HG03135 (cell line): ENCODE results near the gene C13orf46.

Experiments used
- ATAC-seq: cut with Tn5 transposase; IDR thresholded peaks from one replicate; pipeline ENCODE4 v1.9.1; 2021; ENCODE audit warnings: mild to moderate bottlenecking, moderate library complexity; ENCODE audit not compliant: unreplicated experiment

Gene C13orf46

GRCh38 chr13:113972451-113973217 is 1.2 kb downstream of the C13orf46 start:
- ATAC-seq = no peak

GRCh38 chr13:113971471-113972231 is 2.2 kb downstream of the C13orf46 start:
- no peak for ATAC-seq

GRCh38 chr13:113970810-113971470 is 2.9 kb downstream of the C13orf46 start:
- no peak for ATAC-seq

- no peak for ATAC-seq
These were observed 3.8 kb downstream of the C13orf46 start for GRCh38 chr13:113969973-113970611.

GRCh38 chr13:113969311-113969972 is 4.4 kb downstream of the C13orf46 start:
- ATAC-seq = no peak

- ATAC-seq = no peak
These were observed 5.2 kb downstream of the C13orf46 start for GRCh38 chr13:113968463-113969310.

GRCh38 chr13:113967729-113968462 is 6.0 kb downstream of the C13orf46 start:
- no peak for ATAC-seq

- ATAC-seq = no peak
These were observed 6.6 kb downstream of the C13orf46 start for GRCh38 chr13:113967206-113967720.

- ATAC-seq = no peak
These were observed 7.7 kb downstream of the C13orf46 start for GRCh38 chr13:113965968-113966884.

GRCh38 chr13:113965383-113965874 is 8.4 kb downstream of the C13orf46 start:
- ATAC-seq = no peak

GRCh38 chr13:113964251-113964995 is 9.5 kb downstream of the C13orf46 start:
- ATAC-seq = no peak

GRCh38 chr13:113963376-113963775 is 10.5 kb downstream of the C13orf46 start:
- ATAC-seq = no peak

GRCh38 chr13:113962975-113963374 is 10.9 kb downstream of the C13orf46 start:
- ATAC-seq = no peak

- ATAC-seq = no peak
These were observed 11.5 kb downstream of the C13orf46 start for GRCh38 chr13:113962386-113962785.

- ATAC-seq = no peak
These were observed 13.5 kb downstream of the C13orf46 start for GRCh38 chr13:113960276-113960948.

- no peak for ATAC-seq
These were observed 14.7 kb downstream of the C13orf46 start for GRCh38 chr13:113959198-113959597.
